Measurements from ENCODE around the gene PARP1.

The PARP1 gene

DNA sequence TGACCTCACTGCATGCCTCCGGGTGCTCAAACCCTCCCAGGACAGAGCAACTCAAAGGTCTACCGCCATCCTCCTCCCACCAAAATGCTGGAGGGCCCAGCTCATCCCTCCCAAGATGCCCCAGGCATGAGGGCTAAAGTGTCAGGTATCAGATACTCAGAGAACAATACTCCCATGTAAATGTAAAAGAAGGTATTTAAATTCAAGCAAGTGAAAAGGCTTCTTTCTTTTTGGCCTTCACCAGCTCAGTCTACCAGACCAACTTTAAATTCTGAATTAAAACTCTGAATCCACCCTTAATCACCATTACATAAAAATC, 3.0 kb downstream of the PARP1 start:
- no peak for DNase-seq

DNA sequence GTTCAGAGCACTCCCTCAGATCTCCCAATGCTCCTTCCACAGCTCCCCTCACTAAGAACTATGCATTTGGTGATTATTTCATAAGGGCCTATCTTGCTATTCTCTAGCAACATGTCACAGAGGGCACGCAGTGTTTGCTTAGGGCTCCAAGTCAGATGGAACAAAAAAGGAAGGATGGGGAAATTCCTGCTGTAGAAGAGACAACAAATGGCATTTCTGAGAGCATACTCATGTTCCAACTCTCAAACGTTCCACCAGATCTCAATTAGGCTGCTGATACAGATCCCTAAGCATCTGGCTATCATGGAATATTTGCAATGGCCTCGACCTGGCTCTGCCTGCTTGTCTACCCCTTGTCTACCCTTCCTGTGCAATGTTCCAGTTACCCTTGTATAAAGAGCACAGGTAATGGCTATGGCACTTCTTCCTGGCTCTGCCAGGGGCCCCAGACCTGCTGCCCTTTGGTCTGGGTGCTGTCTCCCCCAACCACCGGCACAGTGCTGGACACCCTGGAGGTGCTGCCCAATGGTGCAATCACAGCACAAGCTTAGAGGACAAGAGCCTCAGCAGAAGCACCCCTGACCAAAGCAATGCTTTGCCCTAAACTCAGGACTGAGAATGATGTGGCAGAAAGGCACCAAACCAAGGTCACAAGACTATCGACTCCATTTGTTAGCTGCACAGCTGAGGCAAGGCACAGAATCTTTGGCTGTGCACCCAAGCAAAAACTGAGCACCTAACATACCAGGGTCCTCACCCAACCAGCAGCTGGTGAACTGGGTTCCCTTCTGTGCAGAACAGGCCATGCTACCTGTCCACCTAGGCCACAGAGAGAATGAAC, 3.6 kb downstream of the PARP1 start:
- peak; percentile 44 for DNase-seq

DNA sequence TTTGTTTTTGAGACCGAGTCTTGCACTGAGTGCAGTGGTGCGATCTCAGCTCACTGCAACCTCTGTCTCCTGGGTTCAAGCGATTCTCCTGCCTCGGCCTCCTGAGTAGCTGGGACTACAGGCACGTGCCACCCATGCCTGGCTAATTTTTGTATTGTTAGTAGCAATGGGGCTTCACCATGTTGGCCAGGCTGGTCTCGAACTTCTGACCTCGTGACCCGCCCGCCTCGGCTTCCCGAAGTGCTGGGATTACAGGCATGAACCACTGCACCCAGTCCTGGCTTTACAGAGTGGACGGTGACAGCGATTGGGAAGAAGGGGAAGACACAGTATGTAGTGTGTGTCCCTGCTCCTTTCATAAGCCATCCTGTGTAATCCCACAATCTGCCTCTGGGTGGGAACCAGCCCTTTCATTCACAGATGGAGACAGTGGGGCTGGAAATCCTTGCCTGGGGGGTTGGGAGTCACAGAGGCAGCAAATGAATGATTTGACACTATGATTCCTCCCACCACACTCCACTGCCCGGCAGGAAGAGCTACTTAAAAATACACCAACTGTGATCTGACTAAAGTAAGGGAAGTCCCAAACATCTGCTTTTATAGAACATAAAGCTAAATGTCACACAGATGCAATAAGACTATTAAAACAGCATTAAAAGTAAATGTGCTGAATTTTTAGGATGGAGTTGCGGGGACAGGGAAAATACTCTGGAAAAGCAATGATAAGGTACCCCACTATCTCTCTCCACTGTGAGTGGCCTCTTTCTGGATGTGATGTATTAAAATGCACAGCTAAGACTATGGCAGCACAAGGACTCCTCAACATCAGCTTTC, 4.5 kb downstream of the PARP1 start:
- DNase-seq = peak; percentile 31

DNA sequence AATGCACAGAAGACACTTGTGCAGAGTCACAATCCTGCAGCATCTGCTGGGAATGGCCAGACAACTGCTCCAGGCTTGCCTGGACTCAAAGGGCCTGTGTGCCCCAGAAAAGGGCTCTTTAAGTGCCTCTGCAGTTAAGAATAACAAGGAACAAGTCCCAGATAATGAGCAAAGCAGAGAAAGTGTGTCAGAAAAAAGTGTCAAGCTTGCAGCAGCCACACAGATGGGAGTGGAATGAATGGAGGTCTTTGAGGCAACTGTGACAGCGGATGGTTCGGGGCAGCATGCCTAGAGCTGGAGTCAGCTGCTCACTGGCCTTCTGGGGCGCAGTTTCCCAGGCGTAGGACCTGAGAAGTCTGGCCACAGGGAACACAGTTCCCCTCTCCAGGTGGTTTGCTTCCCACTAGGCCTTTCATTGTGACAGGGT, 5.1 kb downstream of the PARP1 start:
- DNase-seq = no peak

GRCh38 chr1:226401355-226402303, 6.3 kb downstream of the PARP1 start:
- DNase-seq = no peak

DNA sequence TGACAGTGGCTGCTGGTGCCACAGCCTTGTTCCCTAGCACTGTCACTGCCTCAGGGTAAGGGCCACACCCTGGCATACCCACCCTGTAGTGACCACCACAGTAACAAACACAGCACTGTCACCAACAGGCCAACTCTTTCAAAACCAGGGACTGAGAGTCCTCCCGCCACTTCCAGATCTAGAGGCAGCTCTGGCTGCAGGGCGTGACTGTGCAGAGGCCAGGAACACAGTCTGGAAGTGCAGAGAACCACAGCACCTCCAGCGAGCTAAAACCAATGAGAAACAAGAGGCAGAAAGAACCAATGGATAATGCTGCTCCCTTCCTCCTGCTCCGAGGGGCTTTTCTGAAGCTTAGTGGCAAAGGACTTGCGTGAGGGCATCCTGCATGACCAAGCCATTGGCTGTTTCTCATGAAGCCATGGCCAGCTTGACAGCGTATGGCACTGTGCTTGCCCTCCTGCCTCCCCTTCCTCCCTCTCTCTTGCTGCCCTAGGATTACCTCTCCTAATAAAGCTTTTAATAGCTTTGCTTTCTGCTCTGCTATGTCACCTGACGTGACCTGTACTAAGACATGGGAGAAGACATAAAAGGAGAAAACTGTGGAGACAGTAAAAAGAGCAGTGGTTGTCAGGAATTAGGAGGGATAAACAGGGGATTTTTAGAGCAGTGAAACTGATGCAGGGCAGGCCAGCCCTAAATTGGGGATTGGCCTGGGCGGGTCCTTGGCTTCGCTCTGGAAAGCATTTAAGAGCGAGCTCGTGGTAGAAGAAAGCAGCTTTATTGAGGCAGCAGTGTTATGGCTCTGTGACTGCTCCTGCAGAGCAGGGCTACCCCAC, 7.2 kb downstream of the PARP1 start:
- DNase-seq = no peak

DNA sequence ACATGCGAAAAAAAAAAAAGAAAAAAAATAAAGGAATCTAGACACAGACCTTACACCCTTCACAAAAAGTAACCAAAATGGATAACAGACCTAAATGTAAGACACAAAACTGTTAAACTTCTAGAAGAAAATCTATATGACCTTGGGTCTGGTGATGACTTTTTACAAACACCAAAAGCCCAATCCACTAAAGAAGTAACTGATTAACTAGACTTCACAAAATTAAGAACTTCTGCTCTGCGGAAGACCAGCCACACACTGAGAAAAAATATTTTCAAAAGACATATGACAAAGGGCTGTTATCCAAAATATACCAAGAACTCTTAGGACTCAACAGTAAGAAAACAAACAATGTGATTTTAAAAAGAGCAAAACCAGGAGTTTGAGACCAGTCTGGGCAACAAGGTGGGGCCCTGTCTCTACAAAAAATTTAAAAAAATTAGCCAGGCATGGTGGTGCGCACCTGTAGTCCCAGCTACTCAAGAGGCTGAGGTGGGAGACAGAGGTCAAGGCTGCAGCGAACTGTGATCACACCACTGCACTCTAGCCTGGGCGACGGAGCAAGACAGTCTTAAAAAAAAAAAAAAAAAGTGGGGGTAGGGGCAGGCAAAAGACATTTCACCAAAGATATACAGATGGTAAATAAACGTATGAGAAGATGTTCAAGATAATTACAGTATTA, 9.8 kb downstream of the PARP1 start:
- no peak for DNase-seq

GRCh38 chr1:226397011-226397926, 10.6 kb downstream of the PARP1 start:
- no peak for DNase-seq

DNA sequence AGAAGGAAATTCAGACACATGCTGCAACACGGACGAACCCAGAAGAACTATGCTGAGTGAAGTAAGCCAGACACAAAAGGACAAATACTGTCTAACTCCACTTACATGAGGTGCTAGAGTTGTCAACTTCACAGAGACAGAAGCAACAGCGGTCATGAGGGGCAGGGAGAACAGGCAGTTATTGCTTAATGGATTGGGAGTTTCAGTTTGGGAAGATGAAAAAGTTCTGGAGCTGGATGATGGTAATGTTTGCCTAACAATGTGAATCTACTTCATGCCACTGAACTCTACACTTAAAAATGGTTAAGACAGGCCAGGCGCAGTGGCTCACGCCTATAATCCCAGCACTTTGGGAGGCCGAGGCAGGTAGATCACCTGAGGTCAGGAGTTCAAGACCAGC, 12.1 kb downstream of the PARP1 start:
- DNase-seq = no peak

DNA sequence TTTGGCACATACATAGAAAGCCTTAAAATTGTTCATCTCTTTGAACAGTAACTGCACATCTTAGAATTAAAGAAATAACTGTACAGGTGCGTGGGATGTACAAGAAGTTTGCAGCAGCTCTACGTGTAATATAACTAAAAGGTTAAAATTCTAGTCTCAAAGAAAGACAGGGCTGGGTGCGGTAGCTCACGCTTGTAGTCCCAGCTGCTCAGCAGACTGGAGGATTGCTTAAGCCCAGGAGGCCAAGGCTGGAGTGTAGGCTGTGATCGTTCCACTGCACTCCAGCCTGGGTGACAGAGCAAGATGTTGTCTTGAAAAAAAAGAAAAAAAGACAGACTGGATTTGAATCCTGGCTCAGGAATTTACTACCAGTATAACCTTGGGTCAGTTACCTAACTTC, 13.4 kb downstream of the PARP1 start:
- no peak for DNase-seq

- DNase-seq = no peak
These were observed 17.2 kb downstream of the PARP1 start for GRCh38 chr1:226390681-226391080.

DNA sequence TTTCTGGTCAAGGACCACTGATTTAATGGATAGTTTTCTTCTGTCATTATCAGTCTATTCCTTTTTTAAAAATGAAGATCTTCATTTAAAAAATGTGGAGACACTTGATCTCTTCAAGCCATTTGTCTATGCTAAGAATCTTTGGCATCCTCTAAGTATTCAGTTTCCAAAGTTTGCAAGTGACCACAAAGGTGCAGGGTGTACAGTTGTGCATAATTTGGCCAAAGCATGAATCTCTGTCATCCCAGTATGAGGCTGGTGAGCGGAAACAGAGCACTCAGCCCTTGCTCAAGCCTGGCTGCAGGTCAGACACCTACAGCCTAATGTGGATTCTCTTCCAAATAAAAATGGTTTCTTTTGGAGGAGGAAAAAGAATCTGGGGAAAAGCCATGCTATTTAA, 19.8 kb downstream of the PARP1 start:
- DNase-seq = no peak

- DNase-seq = no peak
These were observed 23.2 kb downstream of the PARP1 start for GRCh38 chr1:226384717-226385116.

- no peak for DNase-seq
These were observed 23.9 kb downstream of the PARP1 start for GRCh38 chr1:226384040-226384439.

DNA sequence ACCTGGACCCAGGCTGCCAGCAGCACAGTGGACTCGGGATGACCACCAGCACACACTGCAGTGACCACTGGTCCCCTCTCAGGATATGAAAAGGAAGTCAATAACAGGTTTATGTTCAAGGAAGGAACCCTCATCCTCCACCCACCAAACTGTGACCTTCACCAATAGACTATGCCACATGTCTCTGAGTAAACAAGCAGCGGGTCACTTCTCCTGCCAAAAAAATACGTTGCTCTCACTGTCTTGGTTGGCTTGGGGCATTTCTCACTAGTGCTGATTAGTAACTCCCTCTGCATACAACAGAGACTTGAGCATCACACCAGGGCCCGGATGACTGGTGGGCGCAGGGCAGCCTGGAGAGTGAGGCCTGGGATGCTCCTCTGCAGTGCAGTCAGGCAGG, 25.9 kb downstream of the PARP1 start:
- no peak for DNase-seq

GRCh38 chr1:226381226-226381998, 26.5 kb downstream of the PARP1 start:
- no peak for DNase-seq

GRCh38 chr1:226378071-226378470, 29.8 kb downstream of the PARP1 start:
- no peak for DNase-seq

GRCh38 chr1:226376300-226376699, 31.6 kb downstream of the PARP1 start:
- no peak for DNase-seq

GRCh38 chr1:226373376-226373775, 34.5 kb downstream of the PARP1 start:
- no peak for DNase-seq

GRCh38 chr1:226372885-226373284, 35.0 kb downstream of the PARP1 start:
- DNase-seq = no peak

All from fibroblast of skin of right quadriceps (primary cell).